Midbrain (tissue), 1 donor: ENCODE results near the gene CDPF1.

ENCODE experiments used
- DNase-seq: peaks from one replicate; lab custom pipeline; 2025; lab: John Stamatoyannopoulos, UW

The CDPF1 gene

GRCh38 chr22:46256358-46256958 lies 6.4 kb upstream of the CDPF1 start:
- no peak for DNase-seq

- DNase-seq: no peak
Observed at GRCh38 chr22:46251816-46252380, 1.8 kb upstream of the CDPF1 start.

GRCh38 chr22:46251266-46251665 lies 1.2 kb upstream of the CDPF1 start:
- no peak for DNase-seq

GRCh38 chr22:46250783-46251125 lies 661 bp upstream of the CDPF1 start:
- DNase-seq: no peak

GRCh38 chr22:46247443-46247975 lies 2.6 kb downstream of the CDPF1 start:
- DNase-seq: no peak

GRCh38 chr22:46246178-46246577 lies 3.9 kb downstream of the CDPF1 start:
- no peak for DNase-seq

- peak; percentile 31 for DNase-seq
Observed at GRCh38 chr22:46245511-46245910, 4.6 kb downstream of the CDPF1 start.

GRCh38 chr22:46244771-46245170 lies 5.3 kb downstream of the CDPF1 start:
- no peak for DNase-seq

- peak; percentile 19 for DNase-seq
Observed at GRCh38 chr22:46242076-46242475, 8.0 kb downstream of the CDPF1 start.

GRCh38 chr22:46241396-46242007 lies 8.6 kb downstream of the CDPF1 start:
- DNase-seq: no peak

- no peak for DNase-seq
Observed at GRCh38 chr22:46240907-46241306, 9.2 kb downstream of the CDPF1 start.

GRCh38 chr22:46240506-46240905 lies 9.6 kb downstream of the CDPF1 start:
- no peak for DNase-seq

GRCh38 chr22:46240073-46240472 lies 10.0 kb downstream of the CDPF1 start:
- DNase-seq: no peak

- DNase-seq: no peak
Observed at GRCh38 chr22:46239261-46240048, 10.6 kb downstream of the CDPF1 start.

- no peak for DNase-seq
Observed at GRCh38 chr22:46238541-46238940, 11.6 kb downstream of the CDPF1 start.

- DNase-seq: no peak
Observed at GRCh38 chr22:46237453-46238124, 12.5 kb downstream of the CDPF1 start.

- DNase-seq: no peak
Observed at GRCh38 chr22:46234969-46235368, 15.1 kb downstream of the CDPF1 start.

GRCh38 chr22:46233231-46233630 lies 16.9 kb downstream of the CDPF1 start:
- DNase-seq: peak; percentile 57

GRCh38 chr22:46230262-46230901 lies 19.7 kb downstream of the CDPF1 start:
- DNase-seq: no peak

- no peak for DNase-seq
Observed at GRCh38 chr22:46229701-46230100, 20.4 kb downstream of the CDPF1 start.

- no peak for DNase-seq
Observed at GRCh38 chr22:46226577-46226976, 23.5 kb downstream of the CDPF1 start.

GRCh38 chr22:46225631-46226030 lies 24.5 kb downstream of the CDPF1 start:
- no peak for DNase-seq
